Esophagus muscularis mucosa (tissue), 4 donors: ENCODE results near the gene OGG1. TPM values are rescaled to one million over a fixed set of nuclear protein-coding genes. Genes with fewer than 3 reads are reported as not detected.
A peak's percentile ranks its signal among the peaks of the same experiment; 100 is the strongest.

Source experiments
- DNase-seq: peaks from one replicate; pipeline ENCODE4 v3.0.0-alpha.2; 2017; ENCODE audit errors: extremely low spot score
- H3K27ac ChIP-seq, 4 donors: fragments of 200-600 bp; sonication (generic); replicated peaks in 1 of 4; 1 replicate in 3 of 4; 2 replicates in 1 of 4; pipeline ENCODE4 v1.5.1; 2016 to 2019; ENCODE audit warnings: mild to moderate bottlenecking in 1 of 4
- H3K27me3 ChIP-seq, 4 donors: fragments of 200-600 bp; sonication (generic); one replicate each; pipeline versions ENCODE4 v1.5.1 to v1.6.0; 2016 to 2019
- H3K36me3 ChIP-seq, 4 donors: fragments of 200-600 bp; sonication (generic); one replicate each; pipeline ENCODE4 v1.5.1; 2016 to 2019
- H3K4me1 ChIP-seq, 4 donors: fragments of 200-600 bp; sonication (generic); one replicate each; pipeline ENCODE4 v1.5.1; 2016 to 2019
- H3K4me3 ChIP-seq, 4 donors: fragments of 200-600 bp; sonication (generic); 1 replicate in 2 of 4; 2 replicates in 2 of 4; pipeline ENCODE4 v1.5.1; 2016 to 2019; ENCODE audit warnings: mild to moderate bottlenecking in 4 of 4, moderate library complexity in 1 of 4
- H3K9me3 ChIP-seq, 4 donors: fragments of 200-600 bp; sonication (generic); 1 replicate in 3 of 4; 2 replicates in 1 of 4; pipeline ENCODE4 v1.5.1; 2016 to 2019
- CTCF ChIP-seq, 3 experiments: fragments of 200-600 bp in 2 of 3; fragments of 450-650 bp in 1 of 3; sonication (generic) in 2 of 3; IDR thresholded peaks; one replicate each; pipeline ENCODE4 v1.5.1; 2017 to 2019; ENCODE audit warnings: antibody characterized with exemption in 3 of 3, mild to moderate bottlenecking in 2 of 3, moderate library complexity in 1 of 3
- EP300 ChIP-seq: sonication (generic); formaldehyde crosslinking; IDR thresholded peaks from one replicate; pipeline ENCODE4 v1.6.1; 2017; ENCODE audit warnings: antibody characterized with exemption
- POLR2A ChIP-seq: fragments of 450-650 bp; IDR thresholded peaks from one replicate; pipeline ENCODE4 v1.6.1; 2017; ENCODE audit warnings: antibody characterized with exemption, moderate library complexity, mild to moderate bottlenecking, low read depth
- POLR2AphosphoS5 ChIP-seq, 2 donors: sonication (generic); formaldehyde crosslinking; IDR thresholded peaks; one replicate each; pipeline ENCODE4 v1.6.1; 2017; ENCODE audit warnings: antibody characterized with exemption in 2 of 2
- WGBS: methylation state at CpG from one replicate; pipeline ENCODE4 v1.1.5; 2018; 5-methylcytosine and 5-hydroxymethylcytosine counted together
- intact Hi-C: fragments of 100-400 bp; cut with DNase I; formaldehyde crosslinking; loops from one replicate; pipeline ENCODE4 v1.15.1; 2023
- total RNA-seq, 4 donors: library from RNA; depleted of rRNA; stranded (reverse); fragments of >200 nt; gene quantifications; one replicate each; pipeline versions ENCODE4 v1.1.0 to v1.2.1, GENCODE V29; 2016

The OGG1 gene
- total RNA-seq, 4 donors from 2014 or later = 18.6 to 28.3 (median 24.9) TPM

GRCh38 chr3:9779721-9780457, 30.1 kb downstream of the OGG1 start:
- Histone ChIP-seq H3K4me1 (peaks cover 3 to 26% (median 10%) of the 10 kb centered on the region in 4 donors), H3K27me3 (no peaks in the 10 kb centered on the region), H3K4me3 (no peak overlapping the region), H3K36me3 (peaks cover 32 to 60% (median 52%) of the 10 kb centered on the region in 4 donors), H3K9me3 (no peaks in the 10 kb centered on the region), H3K27ac (peak overlapping the region in 2 of 4 donors; percentile 29 to 53)
- TF ChIP-seq POLR2AphosphoS5 (IDR thresholded peaks at IDR 0.05) (no peak), EP300 (no peak), POLR2A (no peak), CTCF (IDR thresholded peaks at IDR 0.05) (no peak)
- DNase-seq = no peak
- intact Hi-C loops = no loop called here
- WGBS = 91% methylated on average over 5 of the region's 8 CpGs

GRCh38 chr3:9780458-9780812, 30.7 kb downstream of the OGG1 start:
- intact Hi-C loops = no loop called here
- 89% methylated on average over 10 of the region's 10 CpGs for WGBS
- H3K9me3 ChIP-seq = no peaks in the 10 kb centered on the region
- DNase-seq = no peak
- peaks cover 38 to 66% (median 57%) of the 10 kb centered on the region in 4 donors for H3K36me3 ChIP-seq
- H3K27me3 ChIP-seq = no peaks in the 10 kb centered on the region
- peaks cover 3 to 26% (median 10%) of the 10 kb centered on the region in 4 donors for H3K4me1 ChIP-seq
- H3K27ac ChIP-seq = peak overlapping the region in 2 of 4 donors; percentile 29 to 53
- no peak overlapping the region for H3K4me3 ChIP-seq
- TF ChIP-seq POLR2A (no peak), CTCF (IDR thresholded peaks at IDR 0.05) (no peak), POLR2AphosphoS5 (IDR thresholded peaks at IDR 0.05) (no peak), EP300 (no peak)

GRCh38 chr3:9780910-9781309, 31.2 kb downstream of the OGG1 start:
- H3K4me3 ChIP-seq = no peak overlapping the region
- no peak overlapping the region for H3K27ac ChIP-seq
- no peak for DNase-seq
- no peaks in the 10 kb centered on the region for H3K27me3 ChIP-seq
- TF ChIP-seq CTCF (IDR thresholded peaks at IDR 0.05) (no peak), POLR2AphosphoS5 (IDR thresholded peaks at IDR 0.05) (no peak), POLR2A (no peak), EP300 (no peak)
- peaks cover 3 to 26% (median 10%) of the 10 kb centered on the region in 4 donors for H3K4me1 ChIP-seq
- intact Hi-C loops = no loop called here
- no peaks in the 10 kb centered on the region for H3K9me3 ChIP-seq
- H3K36me3 ChIP-seq = peaks cover 42 to 71% (median 60%) of the 10 kb centered on the region in 4 donors
- WGBS = 91% methylated on average over 4 of the region's 4 CpGs

- DNase-seq = no peak
- Histone ChIP-seq H3K27ac (no peak overlapping the region), H3K9me3 (no peaks in the 10 kb centered on the region), H3K36me3 (peaks cover 42 to 77% (median 64%) of the 10 kb centered on the region in 4 donors), H3K4me1 (peaks cover 3 to 26% (median 10%) of the 10 kb centered on the region in 4 donors), H3K27me3 (no peaks in the 10 kb centered on the region), H3K4me3 (no peak overlapping the region)
- TF ChIP-seq EP300 (no peak), POLR2AphosphoS5 (IDR thresholded peaks at IDR 0.05) (no peak), CTCF (IDR thresholded peaks at IDR 0.05) (no peak), POLR2A (no peak)
- WGBS = 50% methylated on average over 1 of the region's 1 CpG
- intact Hi-C loops = no loop called here
Measured at GRCh38 chr3:9781551-9781950, 31.8 kb downstream of the OGG1 start.
